PC-9 (cell line): ENCODE data around the gene DHCR7. TPM values are rescaled to one million over a fixed set of nuclear protein-coding genes. Genes with fewer than 3 reads are reported as not detected.

Experiments
- Bru-seq: library from RNA; stranded (reverse); fragments of 400-500 nt; gene quantifications from one replicate; lab custom pipeline; 2021; lab: Mats Ljungman, UMichigan
- BruChase-seq, 2 experiments: library from RNA; stranded (reverse); fragments of 400-500 nt; gene quantifications; one replicate each; lab custom pipeline; 2021; lab: Mats Ljungman, UMichigan
- BruUV-seq: library from RNA; stranded (reverse); fragments of 400-500 nt; replicated peaks from 2 replicates; lab custom pipeline; 2021; lab: Mats Ljungman, UMichigan
- CTCF ChIA-PET: fragments of 300-600 bp; sonication (Branson Sonifier 250); formaldehyde crosslinking; loops from one replicate; lab custom pipeline; 2022; ENCODE audit warnings: antibody characterized with exemption; lab: Charles Lee
- POLR2A ChIA-PET: fragments of 300-600 bp; sonication (Branson Sonifier 250); formaldehyde crosslinking; loops from one replicate; lab custom pipeline; 2022; ENCODE audit warnings: antibody characterized with exemption; ENCODE audit not compliant: unreplicated experiment; lab: Charles Lee
- DNase-seq, 2 experiments: peaks; one replicate each; pipeline versions ENCODE4 v3.0.0 to v3.0.0-alpha.2; 2015 to 2022; ENCODE audit warnings: mixed read lengths in 1 of 2
- H2AFZ ChIP-seq: fragments of 200-600 bp; sonication (generic); 2 replicates; pipeline ENCODE4 v1.8.1; 2017; ENCODE audit warnings: antibody characterized with exemption
- H3F3A ChIP-seq: fragments of 200-600 bp; sonication (generic); 2 replicates; pipeline ENCODE4 v1.8.1; 2017; ENCODE audit warnings: antibody characterized with exemption, mild to moderate bottlenecking, low read depth; ENCODE audit not compliant: insufficient read depth
- H3K27ac ChIP-seq: fragments of 200-600 bp; sonication (generic); 2 replicates; pipeline ENCODE4 v1.6.1; 2016; ENCODE audit warnings: mixed run types
- H3K27me3 ChIP-seq: fragments of 200-600 bp; sonication (generic); 2 replicates; pipeline ENCODE4 v1.6.1; 2016; ENCODE audit warnings: low read depth, mixed run types; ENCODE audit not compliant: insufficient read depth
- H3K36me3 ChIP-seq: fragments of 200-600 bp; sonication (generic); 2 replicates; pipeline ENCODE4 v1.6.1; 2016; ENCODE audit warnings: low read depth, mixed run types
- H3K4me1 ChIP-seq: fragments of 200-600 bp; sonication (generic); replicated peaks from 2 replicates; pipeline ENCODE4 v1.6.1; 2016; ENCODE audit warnings: mixed run types; ENCODE audit not compliant: insufficient read depth
- H3K4me2 ChIP-seq: fragments of 200-600 bp; sonication (generic); 2 replicates; pipeline ENCODE4 v1.6.1; 2017; ENCODE audit warnings: mixed run types
- H3K4me3 ChIP-seq: fragments of 200-600 bp; sonication (generic); 2 replicates; pipeline ENCODE4 v1.6.1; 2016; ENCODE audit warnings: mixed run types
- H3K79me2 ChIP-seq: fragments of 200-600 bp; sonication (generic); 2 replicates; pipeline ENCODE4 v1.6.1; 2017; ENCODE audit warnings: low read depth, mixed run types
- H3K9me2 ChIP-seq: fragments of 200-600 bp; sonication (generic); 2 replicates; pipeline ENCODE4 v1.8.1; 2017; ENCODE audit warnings: mild to moderate bottlenecking; ENCODE audit not compliant: insufficient read depth
- H3K9me3 ChIP-seq: fragments of 200-600 bp; sonication (generic); 2 replicates; pipeline ENCODE4 v1.8.1; 2016; ENCODE audit warnings: low read depth; ENCODE audit not compliant: insufficient read depth
- H4K20me1 ChIP-seq: fragments of 200-600 bp; sonication (generic); 2 replicates; pipeline ENCODE4 v1.8.1; 2017; ENCODE audit not compliant: insufficient read depth
- CTCF ChIP-seq: fragments of 200-600 bp; sonication (generic); conservative IDR thresholded peaks from 2 replicates; pipeline ENCODE4 v1.6.1; 2017; ENCODE audit warnings: mixed run types, antibody characterized with exemption, mild to moderate bottlenecking, moderate library complexity
- EZH2 ChIP-seq: fragments of 200-600 bp; sonication (generic); IDR thresholded peaks from 2 replicates; pipeline ENCODE4 v1.8.0; 2017; ENCODE audit warnings: antibody characterized with exemption, low read depth
- intact Hi-C: fragments of 100-400 bp; cut with micrococcal nuclease; formaldehyde crosslinking; loops from one replicate; pipeline ENCODE4 v1.10.0; 2022; ENCODE audit not compliant: unreplicated experiment
- long read RNA-seq: library from polyadenylated mRNA; stranded (forward); transcript quantifications from one replicate; pipeline ENCODE4 v2.0.0, GENCODE V29; 2022
- total RNA-seq: library from RNA; stranded (reverse); gene quantifications from 2 replicates; pipeline ENCODE4 v1.2.3, GENCODE V29; 2021

DHCR7 gene
- 118 and 311 TPM in 2 replicates for total RNA-seq
- Bru-seq, nascent RNA: percentile 84 among the genes with signal in this experiment
- percentile 84 among the genes with signal in this experiment for BruChase-seq, experiment 1, labeled RNA remaining after a 2-hour chase
- percentile 98 among the genes with signal in this experiment for BruChase-seq, experiment 2, labeled RNA remaining after a 6-hour chase
- long read RNA-seq, transcript DHCR7-202 (9 exons, 2,601 nt): minor isoform, 12 of 696 reads
- long read RNA-seq, transcript DHCR7-201 (9 exons, 2,666 nt): major isoform, 594 of 696 reads
- long read RNA-seq, partial matches to known transcripts: 36 of 696 reads
- long read RNA-seq, other reads (novel, unspliced or antisense): 54 of 696 reads

- peak; percentile 90 to 99 for DNase-seq
- H3K27me3 ChIP-seq: no peaks in the 10 kb centered on the region
- intact Hi-C loops: loop anchor here (1.0 kb wide), 1 partner anchor 22 kb away; no protein-coding TSS in a partner anchor
- H4K20me1 ChIP-seq: no peaks in the 10 kb centered on the region
- peaks cover 25% of the 10 kb centered on the region for H3K36me3 ChIP-seq
- no TSS peak for BruUV-seq
- no peaks in the 10 kb centered on the region for H3K9me3 ChIP-seq
- POLR2A ChIA-PET: interaction anchor here (0.7 to 0.8 kb wide), 2 partner anchors 22 to 338 kb away, joined by 3 to 5 read pairs; no protein-coding TSS in a partner anchor
- H3K4me2 ChIP-seq: peak within 1 kb of the TSS; percentile 78
- CTCF ChIA-PET: interaction anchor here (0.6 kb wide), 1 partner anchor 115 kb away, joined by 3 read pairs; no protein-coding TSS in a partner anchor
- peak within 1 kb of the TSS; percentile 43 for H3K27ac ChIP-seq
- peaks cover 39% of the 10 kb centered on the region for H3K4me1 ChIP-seq
- no peaks in the 10 kb centered on the region for H3K9me2 ChIP-seq
- TF ChIP-seq CTCF: no peak
- TF ChIP-seq EZH2: no peak
- H3F3A ChIP-seq: peaks cover 22% of the 10 kb centered on the region; the same call in 1 of the 2 replicates
- H2AFZ ChIP-seq: peak within 1 kb of the TSS; percentile 100
- peaks cover 35% of the 10 kb centered on the region for H3K79me2 ChIP-seq
- H3K4me3 ChIP-seq: peak within 1 kb of the TSS; percentile 95
These were observed at the start of gene DHCR7 for GRCh38 chr11:71448257-71449171. TSS of gene DHCR7 (minus strand) at chr11:71448393. CDS start at chr11:71444952, 3,441 bp downstream.

GRCh38 chr11:71496421-71496820 lies 48.2 kb upstream of the DHCR7 start:
- peak in 1 of 2 experiments; percentile 8 for DNase-seq
- Histone ChIP-seq H3K27me3 (no peaks in the 10 kb centered on the region), H3K36me3 (peaks cover 56% of the 10 kb centered on the region), H4K20me1 (no peaks in the 10 kb centered on the region), H2AFZ (no peak overlapping the region), H3K27ac (no peak overlapping the region), H3K4me2 (no peak overlapping the region), H3K9me3 (no peaks in the 10 kb centered on the region), H3F3A (peaks cover 6% of the 10 kb centered on the region; the same call in 1 of the 2 replicates), H3K9me2 (no peaks in the 10 kb centered on the region), H3K4me1 (peaks cover 24% of the 10 kb centered on the region), H3K79me2 (no peaks in the 10 kb centered on the region), H3K4me3 (no peak overlapping the region)
- intact Hi-C loops: no loop called here
- TF ChIP-seq EZH2: no peak
- no peak for TF ChIP-seq CTCF
- ChIA-PET POLR2A (no interaction called here), CTCF (no interaction called here)
- no TSS peak for BruUV-seq
